Left lung (tissue), 10 donors: ENCODE results near the gene TP53AIP1. TPM values are rescaled to one million over a fixed set of nuclear protein-coding genes. Genes with fewer than 3 reads are reported as not detected.

Experiments used
- ATAC-seq: fragments of 200-7000 bp; cut with Tn5 transposase; one replicate; pipeline ENCODE4 v1.9.1; 2020; ENCODE audit warnings: moderate library complexity
- DNase-seq, 4 donors: peaks; one replicate each; pipeline ENCODE4 v3.0.0-alpha.2; 2013 to 2020
- H3K27ac ChIP-seq, 2 donors: fragments of 200-600 bp; sonication (generic) in 1 of 2; one replicate each; pipeline versions ENCODE4 v1.5.0 to v1.8.0; 2020 to 2021
- H3K27me3 ChIP-seq, 2 donors: fragments of 200-600 bp; sonication (generic) in 1 of 2; one replicate each; pipeline versions ENCODE4 v1.5.0 to v1.8.0; 2020 to 2021
- H3K36me3 ChIP-seq, 2 donors: fragments of 200-600 bp; sonication (generic) in 1 of 2; one replicate each; pipeline versions ENCODE4 v1.5.0 to v1.8.0; 2020 to 2021
- H3K4me1 ChIP-seq, 2 donors: fragments of 200-600 bp; one replicate each; pipeline ENCODE4 v1.8.0; 2021
- H3K4me3 ChIP-seq, 2 donors: fragments of 200-600 bp; sonication (generic) in 1 of 2; one replicate each; pipeline versions ENCODE4 v1.5.0 to v1.8.0; 2020 to 2021; ENCODE audit warnings: mild to moderate bottlenecking in 1 of 2
- H3K9me3 ChIP-seq, 2 donors: fragments of 200-600 bp; sonication (generic) in 1 of 2; one replicate each; pipeline versions ENCODE4 v1.5.0 to v1.8.0; 2020 to 2021
- CTCF ChIP-seq, 2 donors: fragments of 200-600 bp; sonication (generic) in 1 of 2; IDR thresholded peaks; one replicate each; pipeline versions ENCODE4 v1.5.0 to v1.8.0; 2021; ENCODE audit warnings: antibody characterized with exemption in 2 of 2
- intact Hi-C, 2 donors: fragments of 100-400 bp; cut with DNase I; formaldehyde crosslinking; loops; one replicate each; pipeline versions ENCODE4 v1.11.2 to v1.14.2; 2022
- polyA plus RNA-seq, 6 donors: library from polyadenylated mRNA; unstranded; fragments of 120-200 nt; gene quantifications; one replicate each; pipeline ENCODE4 v1.2.1, GENCODE V29; 2013; ENCODE audit not compliant: insufficient read length in 6 of 6
- total RNA-seq, 2 donors: library from RNA; stranded (reverse); fragmentation: NEBNext Ultra II Directional; extraction: Animal tissue kit (Norgen Biotek cat#: 25700); gene quantifications; one replicate each; pipeline ENCODE4 v1.2.1, GENCODE V29; 2021
- donor health status: DM: no; HTN: yes; CAD: no.
- donor health status: DM: no; HTN: no; CAD: no.

The TP53AIP1 gene
- total and polyA plus RNA-seq, 8 donors, result 0.31 to 1.4 (median 0.59) TPM; not detected in 1

GRCh38 chr11:128970598-128971190, 28.0 kb upstream of the TP53AIP1 start:
- Histone ChIP-seq H3K9me3 (no peaks in the 10 kb centered on the region), H3K4me3 (no peak overlapping the region), H3K27ac (no peak overlapping the region), H3K36me3 (peaks cover 0 to 64% of the 10 kb centered on the region in 2 donors), H3K27me3 (no peaks in the 10 kb centered on the region), H3K4me1 (peaks cover 0 to 1% of the 10 kb centered on the region in 2 donors)
- TF ChIP-seq CTCF (IDR thresholded peaks at IDR 0.05), result no peak
- ATAC-seq, result no peak
- no peak for DNase-seq
- intact Hi-C loops, result no loop called here

- H3K4me1 ChIP-seq, result peaks cover 0 to 8% of the 10 kb centered on the region in 2 donors
- no peak for TF ChIP-seq CTCF (IDR thresholded peaks at IDR 0.05)
- DNase-seq (no peak), ATAC-seq (no peak)
- H3K27me3 ChIP-seq, result no peaks in the 10 kb centered on the region
- intact Hi-C loops, result no loop called here
- peaks cover 0 to 52% of the 10 kb centered on the region in 2 donors for H3K36me3 ChIP-seq
- H3K4me3 ChIP-seq, result no peak overlapping the region
- H3K9me3 ChIP-seq, result no peaks in the 10 kb centered on the region
- no peak overlapping the region for H3K27ac ChIP-seq
Observed at GRCh38 chr11:128968916-128969315, 26.2 kb upstream of the TP53AIP1 start.

- Histone ChIP-seq H3K4me3 (no peak overlapping the region), H3K9me3 (no peaks in the 10 kb centered on the region), H3K27ac (no peak overlapping the region), H3K27me3 (no peaks in the 10 kb centered on the region), H3K4me1 (peaks cover 0 to 8% of the 10 kb centered on the region in 2 donors), H3K36me3 (peaks cover 0 to 41% of the 10 kb centered on the region in 2 donors)
- intact Hi-C loops, result no loop called here
- no peak for ATAC-seq
- no peak for TF ChIP-seq CTCF (IDR thresholded peaks at IDR 0.05)
- DNase-seq, result no peak
Observed at GRCh38 chr11:128967578-128967977, 24.9 kb upstream of the TP53AIP1 start.

- DNase-seq (no peak), ATAC-seq (peak; percentile 39)
- no peaks in the 10 kb centered on the region for H3K27me3 ChIP-seq
- H3K4me1 ChIP-seq, result peaks cover 0 to 8% of the 10 kb centered on the region in 2 donors
- H3K36me3 ChIP-seq, result peaks cover 0 to 24% of the 10 kb centered on the region in 2 donors
- H3K4me3 ChIP-seq, result no peak overlapping the region
- TF ChIP-seq CTCF (IDR thresholded peaks at IDR 0.05), result no peak
- intact Hi-C loops, result no loop called here
- no peaks in the 10 kb centered on the region for H3K9me3 ChIP-seq
- H3K27ac ChIP-seq, result no peak overlapping the region
Observed at GRCh38 chr11:128965485-128965884, 22.8 kb upstream of the TP53AIP1 start.

- no peak overlapping the region for H3K4me3 ChIP-seq
- no peaks in the 10 kb centered on the region for H3K27me3 ChIP-seq
- no peaks in the 10 kb centered on the region for H3K9me3 ChIP-seq
- ATAC-seq (peak; percentile 82), DNase-seq (no peak)
- no peak overlapping the region for H3K27ac ChIP-seq
- peaks cover 0 to 8% of the 10 kb centered on the region in 2 donors for H3K4me1 ChIP-seq
- intact Hi-C loops, result no loop called here
- peaks cover 0 to 14% of the 10 kb centered on the region in 2 donors for H3K36me3 ChIP-seq
- TF ChIP-seq CTCF (IDR thresholded peaks at IDR 0.05), result no peak
Observed at GRCh38 chr11:128964463-128964930, 21.8 kb upstream of the TP53AIP1 start.
